NCI-H1694 (cell line): ENCODE results near the gene IFI27L1.

Experiments used
- DNase-seq: peaks from one replicate; lab custom pipeline; 2025; lab: John Stamatoyannopoulos, UW

IFI27L1 gene

GRCh38 chr14:94080621-94081385 lies at the start of gene IFI27L1, which contains the start of gene DDX24:
Gene IFI27L1 (plus strand): TSS chr14:94081310. CDS start chr14:94096938, 15,628 bp downstream.
Gene DDX24 (minus strand): TSS chr14:94081202. CDS start chr14:94079742, 1,460 bp downstream.
- peak; percentile 97 for DNase-seq

- no peak for DNase-seq
These were observed 49.2 kb upstream of the IFI27L1 start for GRCh38 chr14:94031883-94032279.

GRCh38 chr14:94034886-94035285 lies 46.2 kb upstream of the IFI27L1 start:
- DNase-seq: no peak

- DNase-seq: peak; percentile 86
These were observed 44.6 kb upstream of the IFI27L1 start for GRCh38 chr14:94036313-94037167.

DNA sequence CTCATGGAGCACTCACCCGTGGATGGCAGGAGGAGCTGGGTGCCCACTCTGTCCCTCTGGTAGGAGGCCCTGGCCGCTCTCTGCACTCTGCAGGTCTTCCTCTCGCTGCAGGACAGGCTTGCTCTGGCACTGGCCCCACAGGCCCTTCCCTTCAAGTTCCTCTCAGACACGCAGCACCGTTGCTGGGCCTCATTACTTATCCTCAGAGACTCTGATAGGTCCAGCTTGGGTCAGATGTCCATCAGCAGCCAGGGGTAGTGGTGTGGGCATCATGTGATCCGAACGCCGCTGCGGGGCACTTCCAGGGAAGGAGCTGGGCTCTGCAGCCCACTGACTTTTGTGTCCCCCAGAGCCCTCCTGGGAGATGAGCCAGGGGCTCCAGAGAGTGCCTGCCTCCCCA lies 43.2 kb upstream of the IFI27L1 start:
- no peak for DNase-seq

- DNase-seq: no peak
These were observed 42.6 kb upstream of the IFI27L1 start for GRCh38 chr14:94038510-94038909.

DNA sequence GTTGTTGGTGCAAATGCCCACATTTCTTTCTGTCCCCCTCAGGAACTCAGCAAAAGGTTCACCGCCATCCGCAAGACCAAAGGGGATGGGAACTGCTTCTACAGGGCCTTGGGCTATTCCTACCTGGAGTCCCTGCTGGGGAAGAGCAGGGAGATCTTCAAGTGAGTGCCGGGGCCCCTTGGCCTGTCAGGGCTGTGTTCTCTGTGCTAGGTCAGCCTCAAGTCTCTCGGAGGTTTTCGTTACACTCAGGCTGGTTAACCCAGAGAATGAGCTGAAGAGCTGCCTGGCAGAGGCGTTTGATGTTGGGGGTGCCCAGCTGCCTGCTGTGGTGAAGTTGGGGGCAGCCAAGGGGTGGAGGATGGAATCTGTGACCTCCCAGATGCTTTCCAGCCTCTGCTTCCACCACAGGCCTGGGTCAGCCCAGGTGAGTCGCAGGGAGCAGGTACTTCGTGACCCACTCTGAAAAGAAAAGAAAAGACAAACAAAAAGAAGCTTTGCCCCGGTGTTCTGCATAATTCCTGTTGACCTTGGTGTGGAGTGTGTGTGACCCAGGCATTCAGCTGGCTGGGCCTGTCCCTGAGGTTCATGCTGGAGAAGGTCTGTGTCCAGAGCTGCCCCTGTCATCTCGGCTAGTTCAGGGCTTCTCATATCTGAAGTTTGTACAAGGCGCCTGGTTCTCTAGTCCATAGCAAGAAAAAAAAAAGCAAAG lies 42.0 kb upstream of the IFI27L1 start:
- no peak for DNase-seq

DNA sequence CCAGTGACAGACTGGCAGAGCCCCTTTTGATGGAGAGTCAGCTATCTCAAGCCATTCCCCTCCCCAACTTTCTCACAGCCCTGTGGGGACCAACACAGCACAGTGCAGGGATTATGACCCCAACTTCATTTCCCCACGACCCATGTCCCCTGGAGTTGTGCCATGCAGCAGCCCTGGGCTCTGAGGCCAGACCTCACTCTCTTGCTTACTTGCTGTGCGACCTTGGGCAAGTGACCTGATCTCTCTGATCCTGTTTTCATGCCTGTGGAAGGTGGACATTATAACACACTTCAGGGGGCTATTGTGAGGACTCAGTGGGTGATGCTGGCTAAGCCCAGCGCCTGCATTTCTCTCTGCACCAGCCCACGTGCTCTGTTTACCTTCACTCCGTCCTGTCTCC lies 40.9 kb upstream of the IFI27L1 start:
- DNase-seq: no peak

DNA sequence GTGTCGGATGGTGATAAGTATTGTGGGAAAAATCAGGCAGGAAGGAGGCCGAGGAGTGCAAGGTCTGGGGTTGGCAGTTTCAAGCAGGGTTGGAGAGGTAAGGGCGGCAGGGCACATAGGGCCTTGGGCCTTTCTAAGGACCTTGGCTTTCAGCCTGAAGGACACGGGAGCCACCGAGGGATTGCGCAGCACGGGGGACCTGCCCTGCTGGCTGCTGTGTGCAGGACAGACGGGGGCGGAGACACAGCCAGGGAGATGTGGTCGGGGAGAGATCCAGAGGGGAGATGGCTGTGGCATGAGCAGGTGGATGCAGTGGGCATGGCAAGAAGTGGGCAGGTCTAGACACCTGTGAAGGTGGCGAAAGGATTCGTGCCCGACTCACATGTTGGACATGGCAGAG lies 40.3 kb upstream of the IFI27L1 start:
- DNase-seq: no peak

- no peak for DNase-seq
These were observed 39.4 kb upstream of the IFI27L1 start for GRCh38 chr14:94041551-94042346.

GRCh38 chr14:94042433-94043091 lies 38.5 kb upstream of the IFI27L1 start:
- DNase-seq: no peak

- DNase-seq: no peak
These were observed 37.9 kb upstream of the IFI27L1 start for GRCh38 chr14:94043111-94043755.

- no peak for DNase-seq
These were observed 37.2 kb upstream of the IFI27L1 start for GRCh38 chr14:94043756-94044475.

DNA sequence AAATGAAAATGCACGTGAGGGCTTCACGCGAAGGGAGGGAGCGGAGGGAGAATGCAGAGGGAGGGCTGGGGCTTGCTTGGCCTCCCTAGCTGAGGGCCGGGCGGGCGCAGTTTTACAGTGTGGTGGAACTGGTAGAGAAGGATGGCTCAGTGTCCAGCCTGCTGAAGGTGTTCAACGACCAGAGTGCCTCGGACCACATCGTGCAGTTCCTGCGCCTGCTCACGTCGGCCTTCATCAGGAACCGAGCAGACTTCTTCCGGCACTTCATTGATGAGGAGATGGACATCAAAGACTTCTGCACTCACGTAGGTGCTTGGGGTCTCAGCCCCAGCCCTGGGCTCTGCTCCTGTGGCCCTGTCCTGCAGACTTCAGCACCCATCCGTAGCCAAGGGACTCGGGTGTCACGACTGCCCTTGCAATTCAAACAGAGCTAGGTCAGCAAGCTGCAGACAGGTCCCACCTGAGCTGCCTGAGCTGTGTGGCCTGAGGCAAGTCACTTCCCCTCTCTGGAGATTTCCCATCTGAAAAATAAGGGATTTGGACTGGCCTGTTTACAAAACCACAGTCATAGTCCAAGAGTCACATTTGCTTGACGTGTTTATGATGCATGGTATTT lies 36.5 kb upstream of the IFI27L1 start:
- no peak for DNase-seq

- DNase-seq: no peak
These were observed 36.0 kb upstream of the IFI27L1 start for GRCh38 chr14:94045101-94045500.

DNA sequence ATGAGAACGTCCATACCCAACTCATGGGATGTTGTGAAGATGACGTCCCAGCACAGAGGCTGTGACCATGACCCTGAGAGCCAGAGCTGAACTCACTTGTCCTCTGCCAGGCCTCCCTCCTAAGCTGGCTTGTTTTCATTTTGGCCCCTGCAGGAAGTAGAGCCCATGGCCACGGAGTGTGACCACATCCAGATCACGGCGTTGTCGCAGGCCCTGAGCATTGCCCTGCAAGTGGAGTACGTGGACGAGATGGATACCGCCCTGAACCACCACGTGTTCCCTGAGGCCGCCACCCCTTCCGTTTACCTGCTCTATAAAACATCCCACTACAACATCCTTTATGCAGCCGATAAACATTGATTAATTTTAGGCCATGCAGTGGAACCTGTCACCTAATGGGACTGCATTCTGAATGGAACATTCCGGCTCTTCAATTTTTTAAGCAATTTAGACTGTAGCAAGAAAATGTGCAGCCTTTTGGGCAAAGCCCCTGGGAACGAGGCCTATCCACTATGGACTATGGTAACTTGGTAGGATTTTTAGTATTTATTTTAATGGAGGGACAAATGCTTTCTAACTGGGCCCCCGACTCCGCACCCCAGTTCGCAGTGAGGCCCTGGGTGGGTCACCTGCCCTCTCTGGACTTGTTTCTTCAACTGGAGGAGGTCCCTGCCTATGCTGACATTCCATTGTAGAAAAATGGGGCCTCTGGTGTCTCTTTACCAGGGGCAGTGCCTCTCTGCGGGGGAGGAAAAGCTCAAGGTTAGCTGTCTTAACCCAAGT lies 35.4 kb upstream of the IFI27L1 start:
- no peak for DNase-seq

DNA sequence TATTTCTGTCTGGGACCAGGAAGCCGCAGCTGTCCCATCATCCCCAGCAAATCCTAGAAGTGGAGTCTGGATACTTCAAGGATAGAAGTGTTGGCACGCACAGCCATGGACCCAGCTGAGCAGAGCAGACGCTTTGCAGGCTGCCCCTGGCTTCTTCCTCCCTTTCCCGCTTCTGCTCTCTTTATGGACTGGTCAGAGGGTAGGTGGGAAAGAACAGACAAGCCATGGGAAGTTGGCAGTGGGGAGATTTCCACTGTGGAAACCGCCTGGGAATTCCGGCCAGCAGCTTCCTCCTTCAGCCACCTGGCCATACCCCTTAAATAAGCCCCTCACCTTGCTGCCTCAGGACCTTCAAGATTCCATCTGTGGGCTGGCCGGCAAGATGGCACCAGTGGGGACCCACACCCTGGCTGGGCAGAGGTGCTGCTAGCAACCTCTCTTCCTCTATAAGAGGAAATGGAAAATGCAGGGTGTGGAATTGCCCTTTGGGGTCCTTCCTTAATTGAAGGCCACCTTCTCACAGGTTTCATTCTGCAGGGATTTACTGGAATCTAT lies 34.3 kb upstream of the IFI27L1 start:
- DNase-seq: no peak

DNA sequence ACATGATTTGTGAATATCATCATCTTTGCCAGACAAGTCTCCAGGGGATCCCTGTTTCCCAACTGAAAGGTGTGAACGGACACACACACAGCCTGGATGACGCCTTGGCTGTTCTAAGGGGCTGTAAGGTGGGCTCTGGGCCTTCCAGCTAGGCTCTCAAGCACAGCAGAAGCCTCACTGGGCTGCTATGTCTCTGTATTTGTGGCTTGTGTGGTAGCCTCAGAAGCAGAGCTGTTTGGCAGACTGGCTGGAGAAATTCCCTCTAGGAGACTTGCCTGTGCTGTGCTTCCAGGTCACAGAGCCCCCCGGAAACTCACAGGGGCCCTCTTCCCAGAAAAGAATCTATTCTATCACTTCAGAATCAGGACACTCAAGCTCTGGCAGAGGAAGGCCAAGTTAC lies 33.5 kb upstream of the IFI27L1 start:
- no peak for DNase-seq
